ENCODE results near the gene FBXL19.

DNA sequence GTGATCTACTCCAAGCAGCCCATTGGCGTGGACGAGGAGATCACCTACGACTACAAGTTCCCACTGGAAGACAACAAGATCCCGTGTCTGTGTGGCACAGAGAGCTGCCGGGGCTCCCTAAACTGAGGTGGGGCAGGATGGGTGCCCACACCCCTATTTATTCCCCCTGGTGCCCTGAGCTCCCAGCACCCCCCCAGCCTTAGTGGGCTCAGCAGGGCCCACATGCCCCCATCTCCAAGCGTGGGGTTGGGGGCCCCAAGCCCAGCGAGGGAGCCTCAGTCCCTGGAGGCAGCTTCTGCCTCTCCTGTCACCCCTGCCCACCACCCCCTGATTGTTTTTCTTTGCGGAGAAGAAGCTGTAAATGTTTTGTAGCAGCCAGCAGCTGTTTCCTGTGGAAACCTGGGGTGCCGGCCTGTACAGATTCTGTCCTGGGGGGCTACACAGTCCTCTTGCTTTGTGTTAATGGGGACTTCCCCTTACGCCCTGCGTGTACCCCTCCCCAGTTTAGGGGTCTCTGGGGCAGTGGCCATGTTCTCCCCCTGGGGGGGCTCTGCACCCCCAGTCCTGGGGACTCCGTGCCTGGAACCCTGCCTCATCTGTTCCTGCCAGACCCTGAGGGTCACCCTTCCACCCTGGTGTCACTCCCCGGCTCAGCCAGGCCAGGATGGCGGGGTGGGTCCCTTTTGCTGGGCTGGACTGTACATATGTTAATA, 60.7 kb downstream of the FBXL19 start:
- TF ChIP-seq, protein P1, sequence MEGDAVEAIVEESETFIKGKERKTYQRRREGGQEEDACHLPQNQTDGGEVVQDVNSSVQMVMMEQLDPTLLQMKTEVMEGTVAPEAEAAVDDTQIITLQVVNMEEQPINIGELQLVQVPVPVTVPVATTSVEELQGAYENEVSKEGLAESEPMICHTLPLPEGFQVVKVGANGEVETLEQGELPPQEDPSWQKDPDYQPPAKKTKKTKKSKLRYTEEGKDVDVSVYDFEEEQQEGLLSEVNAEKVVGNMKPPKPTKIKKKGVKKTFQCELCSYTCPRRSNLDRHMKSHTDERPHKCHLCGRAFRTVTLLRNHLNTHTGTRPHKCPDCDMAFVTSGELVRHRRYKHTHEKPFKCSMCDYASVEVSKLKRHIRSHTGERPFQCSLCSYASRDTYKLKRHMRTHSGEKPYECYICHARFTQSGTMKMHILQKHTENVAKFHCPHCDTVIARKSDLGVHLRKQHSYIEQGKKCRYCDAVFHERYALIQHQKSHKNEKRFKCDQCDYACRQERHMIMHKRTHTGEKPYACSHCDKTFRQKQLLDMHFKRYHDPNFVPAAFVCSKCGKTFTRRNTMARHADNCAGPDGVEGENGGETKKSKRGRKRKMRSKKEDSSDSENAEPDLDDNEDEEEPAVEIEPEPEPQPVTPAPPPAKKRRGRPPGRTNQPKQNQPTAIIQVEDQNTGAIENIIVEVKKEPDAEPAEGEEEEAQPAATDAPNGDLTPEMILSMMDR (conservative IDR thresholded peaks at IDR 0.05): no peak
- no peak for TF ChIP-seq ZFX (IDR thresholded peaks at IDR 0.05)
